ENCODE measurements around the gene TTLL4.

GRCh38 chr2:218711550-218711929 is 905 bp downstream of the TTLL4 start:
- TF ChIP-seq CTCF (IDR thresholded peaks at IDR 0.05) (no peak), POLR2A (IDR thresholded peaks at IDR 0.05) (no peak)

Measured in testis (tissue), 2 donors.